GM21390 (cell line): Measurements from ENCODE around the gene CNN3.

Experiments
- ATAC-seq: cut with Tn5 transposase; IDR thresholded peaks from one replicate; pipeline ENCODE4 v1.9.1; 2021; ENCODE audit not compliant: unreplicated experiment

Gene CNN3

GRCh38 chr1:94892604-94893254, 34.2 kb downstream of the CNN3 start:
- no peak for ATAC-seq

GRCh38 chr1:94888201-94888600, 38.7 kb downstream of the CNN3 start:
- no peak for ATAC-seq

GRCh38 chr1:94887603-94888171, 39.2 kb downstream of the CNN3 start:
- no peak for ATAC-seq

GRCh38 chr1:94887106-94887505, 39.8 kb downstream of the CNN3 start:
- no peak for ATAC-seq

- no peak for ATAC-seq
Measured at GRCh38 chr1:94886361-94886760, 40.5 kb downstream of the CNN3 start.

GRCh38 chr1:94884507-94884906, 42.4 kb downstream of the CNN3 start:
- ATAC-seq, result no peak

GRCh38 chr1:94884106-94884505, 42.8 kb downstream of the CNN3 start:
- no peak for ATAC-seq

- no peak for ATAC-seq
Measured at GRCh38 chr1:94883691-94884090, 43.2 kb downstream of the CNN3 start.

- no peak for ATAC-seq
Measured at GRCh38 chr1:94878329-94878728, 48.6 kb downstream of the CNN3 start.

GRCh38 chr1:94876362-94876761, 50.5 kb downstream of the CNN3 start:
- ATAC-seq, result no peak

GRCh38 chr1:94875794-94876193, 51.1 kb downstream of the CNN3 start:
- ATAC-seq, result no peak

- no peak for ATAC-seq
Measured at GRCh38 chr1:94874423-94874822, 52.5 kb downstream of the CNN3 start.

GRCh38 chr1:94873520-94874351, 53.2 kb downstream of the CNN3 start:
- peak; percentile 62 for ATAC-seq

- ATAC-seq, result no peak
Measured at GRCh38 chr1:94872771-94873495, 54.0 kb downstream of the CNN3 start.

- no peak for ATAC-seq
Measured at GRCh38 chr1:94871031-94871430, 55.9 kb downstream of the CNN3 start.

- ATAC-seq, result no peak
Measured at GRCh38 chr1:94866164-94866807, 60.6 kb downstream of the CNN3 start.

GRCh38 chr1:94865360-94865759, 61.5 kb downstream of the CNN3 start:
- ATAC-seq, result no peak

- no peak for ATAC-seq
Measured at GRCh38 chr1:94864821-94865220, 62.1 kb downstream of the CNN3 start.

- no peak for ATAC-seq
Measured at GRCh38 chr1:94863919-94864318, 63.0 kb downstream of the CNN3 start.

GRCh38 chr1:94863297-94863911, 63.5 kb downstream of the CNN3 start:
- no peak for ATAC-seq

GRCh38 chr1:94862718-94863117, 64.2 kb downstream of the CNN3 start:
- no peak for ATAC-seq
